ENCODE data around the gene ANKRD12.
A peak's percentile ranks its signal among the peaks of the same experiment; 100 is the strongest.

Gene ANKRD12

DNA sequence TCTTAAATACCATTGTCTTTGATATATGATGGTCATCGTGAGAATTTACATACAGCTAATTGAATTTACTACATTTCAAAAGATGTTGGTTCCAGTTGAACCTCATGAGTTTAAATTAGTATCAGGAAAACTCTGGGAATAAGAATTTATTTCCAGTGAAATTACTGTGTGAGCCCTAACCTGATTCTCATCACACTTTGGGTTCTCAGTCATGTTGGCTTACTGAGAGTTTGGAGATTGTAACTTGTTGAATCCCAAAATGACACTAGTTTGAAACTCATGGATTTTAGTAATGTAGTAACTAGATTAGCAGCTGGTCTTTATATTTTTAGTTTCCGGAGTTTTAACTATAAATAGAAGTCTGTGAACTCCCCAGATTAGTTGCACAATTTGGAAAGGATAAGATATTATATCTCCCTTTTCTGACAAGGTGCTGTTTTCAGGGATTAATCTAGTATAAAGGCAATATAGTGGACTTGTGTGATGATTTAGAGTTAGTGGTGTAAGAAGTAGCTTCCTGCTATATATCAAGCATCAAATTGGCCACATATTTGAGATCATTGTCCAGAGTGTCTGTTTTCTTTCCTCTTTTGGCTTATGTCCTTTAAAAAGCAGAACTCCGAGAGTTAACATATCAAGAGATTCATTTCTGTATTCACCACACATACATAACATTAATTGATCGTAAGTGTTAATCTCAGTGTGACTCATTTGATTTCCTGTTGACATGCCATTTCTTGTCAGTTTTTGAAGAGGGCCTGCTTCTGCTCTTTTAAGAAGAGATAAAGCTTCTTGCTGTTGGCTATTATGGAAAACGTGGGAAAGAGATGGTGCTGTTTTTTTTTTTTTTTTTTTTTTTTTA lies 18.4 kb upstream of the ANKRD12 start:
- Histone ChIP-seq H3K4me3 (ENCODE audit: low read length) (no peak overlapping the region), H3K27me3 (ENCODE audit: insufficient read depth, low read length) (no peaks in the 10 kb centered on the region), H3K36me3 (ENCODE audit: insufficient read depth, low read length) (peaks cover 58% of the 10 kb centered on the region), H3K9me3 (ENCODE audit: low read length) (no peaks in the 10 kb centered on the region), H3K4me1 (ENCODE audit: insufficient read depth, low read length) (no peaks in the 10 kb centered on the region), H2AFZ (ENCODE audit: low read depth, low read length) (no peak overlapping the region)

GRCh38 chr18:9120796-9121195 lies 15.8 kb upstream of the ANKRD12 start:
- Histone ChIP-seq H3K9me3 (ENCODE audit: low read length) (no peaks in the 10 kb centered on the region), H3K27me3 (ENCODE audit: insufficient read depth, low read length) (no peaks in the 10 kb centered on the region), H2AFZ (ENCODE audit: low read depth, low read length) (no peak overlapping the region), H3K36me3 (ENCODE audit: insufficient read depth, low read length) (peaks cover 78% of the 10 kb centered on the region), H3K4me1 (ENCODE audit: insufficient read depth, low read length) (no peaks in the 10 kb centered on the region), H3K4me3 (ENCODE audit: low read length) (no peak overlapping the region)

DNA sequence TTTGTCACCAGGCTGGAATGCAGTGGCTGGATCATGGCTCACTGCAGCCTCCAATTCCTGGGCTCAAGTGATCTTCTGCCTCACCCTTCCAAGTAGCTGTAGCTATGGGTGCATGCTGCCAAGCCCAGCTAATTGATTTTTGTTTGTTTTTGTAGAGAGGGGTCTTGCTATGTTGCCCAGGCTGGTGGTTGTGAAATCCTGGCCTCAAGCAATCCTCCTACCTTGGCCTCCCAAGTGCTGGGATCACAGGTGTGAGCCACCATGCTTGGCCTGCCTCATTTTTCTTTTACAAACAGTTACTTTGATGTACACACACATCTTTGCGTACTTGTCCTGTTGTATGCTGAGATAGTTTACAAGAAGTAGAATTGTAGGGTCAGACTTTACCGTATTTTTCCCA lies 13.1 kb upstream of the ANKRD12 start:
- H3K27me3 ChIP-seq (ENCODE audit: insufficient read depth, low read length), result no peaks in the 10 kb centered on the region
- no peak overlapping the region for H3K4me3 ChIP-seq (ENCODE audit: low read length)
- peaks cover 91% of the 10 kb centered on the region for H3K36me3 ChIP-seq (ENCODE audit: insufficient read depth, low read length)

DNA sequence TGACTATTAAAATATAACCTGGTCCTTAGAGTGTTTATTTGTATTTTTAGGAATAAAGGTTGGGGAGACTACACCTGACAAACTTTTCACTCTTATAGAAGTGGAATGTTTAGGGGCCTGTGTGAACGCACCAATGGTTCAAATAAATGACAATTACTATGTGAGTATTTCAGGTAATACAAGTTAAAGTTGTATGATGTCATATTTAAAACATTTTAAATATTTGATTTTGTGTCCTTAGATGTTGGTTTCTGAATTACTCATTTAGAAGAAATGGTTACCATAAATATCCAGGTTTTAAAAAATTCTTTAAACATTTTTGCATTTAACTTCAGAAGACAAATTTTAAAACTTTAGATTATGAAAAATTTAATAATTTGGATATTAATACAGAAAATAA lies 11.8 kb upstream of the ANKRD12 start:
- H3K36me3 ChIP-seq (ENCODE audit: insufficient read depth, low read length), result peaks cover 92% of the 10 kb centered on the region
- no peak overlapping the region for H3K4me3 ChIP-seq (ENCODE audit: low read length)
- no peak overlapping the region for H2AFZ ChIP-seq (ENCODE audit: low read depth, low read length)

More for the DNA sequence above, 13.1 kb upstream of the ANKRD12 start:
- Histone ChIP-seq H3K4me1 (ENCODE audit: insufficient read depth, low read length) (no peaks in the 10 kb centered on the region), H3K9me3 (ENCODE audit: low read length) (no peaks in the 10 kb centered on the region), H2AFZ (ENCODE audit: low read depth, low read length) (no peak overlapping the region)

DNA sequence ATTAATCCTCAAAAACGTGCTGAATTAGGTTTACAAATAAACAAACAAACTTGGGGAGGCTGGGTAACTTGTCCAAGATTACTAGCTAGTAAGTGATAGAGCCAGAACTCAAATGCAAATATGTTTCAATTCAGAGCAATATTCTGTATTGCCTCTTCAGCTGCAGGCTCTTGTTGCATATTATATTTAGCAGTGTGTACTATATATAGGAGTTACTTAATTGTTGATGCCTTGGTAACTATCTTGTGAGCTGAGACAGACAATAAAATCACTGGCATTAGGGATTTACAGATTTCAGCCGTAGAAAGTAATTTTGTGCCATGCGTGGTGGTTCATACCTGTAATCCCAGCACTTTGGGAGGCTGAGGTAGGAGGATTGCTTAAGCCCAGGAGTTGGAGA lies 10.2 kb upstream of the ANKRD12 start:
- Histone ChIP-seq H3K27me3 (ENCODE audit: insufficient read depth, low read length) (no peaks in the 10 kb centered on the region), H3K36me3 (ENCODE audit: insufficient read depth, low read length) (peaks cover 92% of the 10 kb centered on the region), H3K4me1 (ENCODE audit: insufficient read depth, low read length) (no peaks in the 10 kb centered on the region), H2AFZ (ENCODE audit: low read depth, low read length) (no peak overlapping the region), H3K9me3 (ENCODE audit: low read length) (no peaks in the 10 kb centered on the region), H3K4me3 (ENCODE audit: low read length) (no peak overlapping the region)

More for the DNA sequence above, 11.8 kb upstream of the ANKRD12 start:
- no peaks in the 10 kb centered on the region for H3K27me3 ChIP-seq (ENCODE audit: insufficient read depth, low read length)
- H3K4me1 ChIP-seq (ENCODE audit: insufficient read depth, low read length), result no peaks in the 10 kb centered on the region
- no peaks in the 10 kb centered on the region for H3K9me3 ChIP-seq (ENCODE audit: low read length)

- no peak overlapping the region for H2AFZ ChIP-seq (ENCODE audit: low read depth, low read length)
- H3K4me3 ChIP-seq (ENCODE audit: low read length), result no peak overlapping the region
- peaks cover 86% of the 10 kb centered on the region for H3K36me3 ChIP-seq (ENCODE audit: insufficient read depth, low read length)
- H3K27me3 ChIP-seq (ENCODE audit: insufficient read depth, low read length), result no peaks in the 10 kb centered on the region
- H3K4me1 ChIP-seq (ENCODE audit: insufficient read depth, low read length), result peaks cover 6% of the 10 kb centered on the region
- H3K9me3 ChIP-seq (ENCODE audit: low read length), result no peaks in the 10 kb centered on the region
Measured at GRCh38 chr18:9130195-9130594, 6.4 kb upstream of the ANKRD12 start.

- Histone ChIP-seq H3K36me3 (ENCODE audit: insufficient read depth, low read length) (peaks cover 81% of the 10 kb centered on the region), H3K9me3 (ENCODE audit: low read length) (no peaks in the 10 kb centered on the region), H3K4me3 (ENCODE audit: low read length) (no peak overlapping the region), H3K4me1 (ENCODE audit: insufficient read depth, low read length) (peaks cover 12% of the 10 kb centered on the region), H2AFZ (ENCODE audit: low read depth, low read length) (no peak overlapping the region), H3K27me3 (ENCODE audit: insufficient read depth, low read length) (no peaks in the 10 kb centered on the region)
Measured at GRCh38 chr18:9130806-9131205, 5.8 kb upstream of the ANKRD12 start.

DNA sequence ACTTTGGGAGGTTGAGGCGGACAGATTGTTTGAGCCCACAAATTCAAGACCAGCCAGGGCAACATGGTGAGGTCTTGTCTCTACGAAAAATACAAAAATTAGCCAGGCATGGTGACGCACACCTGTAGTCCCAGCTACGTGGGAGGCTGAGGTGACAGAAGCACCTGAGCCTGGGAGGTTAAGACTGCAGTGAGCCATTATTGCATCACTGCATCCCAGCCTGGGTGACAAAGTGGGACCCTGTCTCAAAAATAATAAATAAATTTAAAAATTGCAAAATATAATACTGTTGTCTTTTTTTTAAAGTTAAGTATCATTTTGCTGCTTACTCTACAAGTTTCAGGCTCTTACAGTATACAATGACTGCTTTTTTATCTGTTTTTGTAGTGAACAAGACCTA lies 4.0 kb upstream of the ANKRD12 start:
- Histone ChIP-seq H3K4me3 (ENCODE audit: low read length) (no peak overlapping the region), H3K9me3 (ENCODE audit: low read length) (no peaks in the 10 kb centered on the region), H3K36me3 (ENCODE audit: insufficient read depth, low read length) (peaks cover 65% of the 10 kb centered on the region)

GRCh38 chr18:9133225-9133624 lies 3.4 kb upstream of the ANKRD12 start:
- H3K4me1 ChIP-seq (ENCODE audit: insufficient read depth, low read length), result peaks cover 19% of the 10 kb centered on the region
- H3K36me3 ChIP-seq (ENCODE audit: insufficient read depth, low read length), result peaks cover 60% of the 10 kb centered on the region
- H3K27me3 ChIP-seq (ENCODE audit: insufficient read depth, low read length), result no peaks in the 10 kb centered on the region
- no peak overlapping the region for H2AFZ ChIP-seq (ENCODE audit: low read depth, low read length)
- no peaks in the 10 kb centered on the region for H3K9me3 ChIP-seq (ENCODE audit: low read length)
- no peak overlapping the region for H3K4me3 ChIP-seq (ENCODE audit: low read length)

More for the DNA sequence above, 4.0 kb upstream of the ANKRD12 start:
- no peak overlapping the region for H2AFZ ChIP-seq (ENCODE audit: low read depth, low read length)
- H3K27me3 ChIP-seq (ENCODE audit: insufficient read depth, low read length), result no peaks in the 10 kb centered on the region
- peaks cover 13% of the 10 kb centered on the region for H3K4me1 ChIP-seq (ENCODE audit: insufficient read depth, low read length)

DNA sequence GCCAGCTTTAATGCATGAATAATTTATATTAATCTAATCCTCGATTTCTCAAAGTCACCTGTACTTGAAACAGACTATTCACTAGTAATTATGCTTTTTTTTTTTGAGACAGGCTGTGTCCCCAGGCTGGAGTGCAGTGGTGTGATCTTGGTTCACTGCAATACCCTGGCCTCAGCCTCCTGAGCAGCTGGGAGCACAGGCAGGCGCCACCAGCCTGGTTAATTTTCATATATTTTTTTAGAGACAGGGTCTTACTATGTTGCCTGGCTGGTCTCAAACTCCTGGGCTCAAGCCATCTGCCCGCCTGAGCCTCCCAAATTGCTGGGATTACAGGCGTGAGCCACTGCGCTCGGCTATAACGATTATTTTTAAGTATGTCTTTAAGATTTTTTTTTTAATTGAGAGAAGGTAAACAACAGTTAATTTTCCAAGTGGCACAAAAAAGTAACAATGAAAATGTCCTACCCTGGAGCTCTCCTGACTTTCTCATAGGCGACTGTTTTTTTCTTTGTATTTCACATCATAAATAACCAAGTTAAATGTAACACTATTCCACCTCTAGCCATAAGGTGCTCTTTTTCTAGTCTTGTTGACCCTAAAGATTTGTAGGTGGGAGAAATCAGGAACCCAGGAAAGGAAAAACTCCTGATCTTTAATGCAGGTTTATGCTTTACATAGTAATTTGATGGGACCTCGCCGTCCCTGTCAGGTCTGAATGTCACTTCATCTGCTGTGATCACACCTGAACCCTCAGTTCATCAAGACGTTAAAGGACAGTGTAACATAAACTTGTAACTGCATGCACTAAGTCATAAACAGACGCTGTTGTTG lies 1.3 kb upstream of the ANKRD12 start:
- Histone ChIP-seq H3K4me3 (ENCODE audit: low read length) (peak overlapping the region; percentile 60), H3K9me3 (ENCODE audit: low read length) (no peaks in the 10 kb centered on the region), H3K27me3 (ENCODE audit: insufficient read depth, low read length) (no peaks in the 10 kb centered on the region), H2AFZ (ENCODE audit: low read depth, low read length) (peak overlapping the region; percentile 86), H3K4me1 (ENCODE audit: insufficient read depth, low read length) (peaks cover 39% of the 10 kb centered on the region), H3K36me3 (ENCODE audit: insufficient read depth, low read length) (peaks cover 39% of the 10 kb centered on the region)

DNA sequence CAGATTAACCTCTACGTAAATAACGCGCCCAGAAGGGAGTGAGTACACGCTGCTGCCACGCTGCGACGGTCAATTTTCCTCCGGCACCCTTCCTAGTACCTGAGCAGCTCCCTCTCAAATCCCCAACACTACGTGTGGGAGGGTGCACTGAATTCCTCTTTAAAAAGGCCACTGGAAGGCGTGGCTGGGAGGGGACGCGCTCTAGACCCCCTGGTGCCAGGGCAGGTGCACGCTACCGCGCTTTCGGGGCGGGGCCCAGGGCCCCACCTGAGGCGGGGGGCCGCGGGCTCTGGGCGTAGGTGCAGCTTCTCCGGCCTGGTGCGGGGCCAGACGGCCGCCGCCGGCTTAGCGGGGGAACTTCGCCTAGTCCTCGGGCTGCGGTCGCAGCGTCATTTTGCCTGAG lies 668 bp upstream of the ANKRD12 start:
- Histone ChIP-seq H3K36me3 (ENCODE audit: insufficient read depth, low read length) (peaks cover 33% of the 10 kb centered on the region), H3K27me3 (ENCODE audit: insufficient read depth, low read length) (no peaks in the 10 kb centered on the region), H3K4me3 (ENCODE audit: low read length) (peak overlapping the region; percentile 60), H3K4me1 (ENCODE audit: insufficient read depth, low read length) (peaks cover 44% of the 10 kb centered on the region), H2AFZ (ENCODE audit: low read depth, low read length) (peak overlapping the region; percentile 86), H3K9me3 (ENCODE audit: low read length) (no peaks in the 10 kb centered on the region)

DNA sequence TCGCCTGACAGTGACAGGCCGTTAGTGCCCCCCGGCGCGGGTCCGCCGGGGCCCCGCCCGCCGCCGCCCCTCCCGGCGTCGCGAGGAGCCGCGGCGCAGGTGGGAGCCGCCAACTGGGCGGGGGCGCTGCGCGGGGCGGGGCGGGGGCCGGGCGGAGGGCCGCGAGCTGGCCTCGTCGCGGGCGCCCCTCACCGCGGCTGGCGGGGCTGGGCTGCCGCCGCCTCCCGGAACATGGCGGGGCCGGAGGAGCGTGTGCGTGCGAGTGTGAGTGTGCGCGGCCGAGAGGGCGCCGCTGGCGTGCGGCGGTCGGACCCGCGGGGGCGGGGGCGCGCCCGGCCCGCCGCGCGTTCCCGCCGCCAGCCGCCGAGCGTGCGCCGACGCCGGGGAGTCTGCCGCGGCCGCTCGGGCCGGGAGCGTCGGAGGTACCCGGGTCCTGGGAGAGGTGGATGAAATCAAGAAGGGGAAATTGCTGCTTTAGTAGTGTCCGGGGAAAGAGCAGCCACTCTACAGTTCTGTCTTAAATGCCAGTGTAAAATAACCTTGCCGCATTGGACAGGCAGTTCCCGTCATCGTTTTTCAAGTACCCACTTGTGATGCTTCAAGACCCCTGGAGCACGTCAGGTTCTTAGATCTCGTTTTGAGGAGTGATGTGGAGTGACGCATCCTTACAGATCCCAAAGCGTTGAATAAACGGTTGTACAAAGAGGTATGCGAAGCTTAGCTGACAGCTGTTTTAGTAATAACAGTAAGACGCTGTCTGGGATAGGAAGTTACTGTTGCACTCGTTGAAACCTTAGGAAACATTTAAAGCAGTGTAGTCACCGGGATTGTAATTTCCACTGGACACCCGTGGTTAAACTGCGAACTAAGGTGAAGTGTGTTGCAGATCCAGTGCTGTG lies 836 bp downstream of the ANKRD12 start:
- Histone ChIP-seq H3K27me3 (ENCODE audit: insufficient read depth, low read length) (no peaks in the 10 kb centered on the region), H3K4me3 (ENCODE audit: low read length) (peak overlapping the region; percentile 60), H2AFZ (ENCODE audit: low read depth, low read length) (peak overlapping the region; percentile 86), H3K4me1 (ENCODE audit: insufficient read depth, low read length) (peaks cover 48% of the 10 kb centered on the region), H3K36me3 (ENCODE audit: insufficient read depth, low read length) (peaks cover 19% of the 10 kb centered on the region), H3K9me3 (ENCODE audit: low read length) (no peaks in the 10 kb centered on the region)

Data from neuron (in vitro differentiated cells).